GM23248 (cell line): Measurements from ENCODE around the gene PRKCB. TPM values are rescaled to one million over a fixed set of nuclear protein-coding genes. Genes with fewer than 3 reads are reported as not detected.

Source experiments
- DNase-seq: peaks from one replicate; pipeline ENCODE4 v3.0.0-alpha.2; 2015
- H2AFZ ChIP-seq: fragments of 200-600 bp; sonication (generic); 2 replicates; pipeline ENCODE4 v1.6.1; 2016; ENCODE audit warnings: antibody characterized with exemption
- H3F3A ChIP-seq: fragments of 200-600 bp; sonication (generic); 2 replicates; pipeline ENCODE4 v1.6.1; 2016; ENCODE audit warnings: mild to moderate bottlenecking, antibody characterized with exemption, mixed run types; ENCODE audit not compliant: insufficient read depth
- H3K27ac ChIP-seq: fragments of 200-600 bp; sonication (generic); 2 replicates; pipeline ENCODE4 v1.5.1; 2016; ENCODE audit warnings: mild to moderate bottlenecking
- H3K27me3 ChIP-seq: fragments of 200-600 bp; sonication (generic); replicated peaks from 2 replicates; pipeline ENCODE4 v1.6.1; 2016; ENCODE audit warnings: mild to moderate bottlenecking; ENCODE audit not compliant: insufficient read depth
- H3K36me3 ChIP-seq: fragments of 200-600 bp; sonication (generic); 2 replicates; pipeline ENCODE4 v1.6.1; 2016; ENCODE audit warnings: low read depth, mild to moderate bottlenecking
- H3K4me1 ChIP-seq: fragments of 200-600 bp; sonication (generic); 2 replicates; pipeline ENCODE4 v1.6.1; 2016; ENCODE audit warnings: mild to moderate bottlenecking; ENCODE audit not compliant: insufficient read depth
- H3K4me2 ChIP-seq: fragments of 200-600 bp; sonication (generic); one replicate; pipeline ENCODE4 v1.6.1; 2016; ENCODE audit warnings: mild to moderate bottlenecking; ENCODE audit not compliant: unreplicated experiment
- H3K4me3 ChIP-seq: fragments of 200-600 bp; sonication (generic); 2 replicates; pipeline ENCODE4 v1.5.1; 2016; ENCODE audit warnings: mild to moderate bottlenecking
- H3K79me2 ChIP-seq: fragments of 200-600 bp; sonication (generic); 2 replicates; pipeline ENCODE4 v1.6.1; 2016; ENCODE audit warnings: mild to moderate bottlenecking; ENCODE audit not compliant: insufficient read depth
- H3K9ac ChIP-seq: fragments of 200-600 bp; sonication (generic); 2 replicates; pipeline ENCODE4 v1.6.1; 2016; ENCODE audit warnings: mild to moderate bottlenecking
- H3K9me2 ChIP-seq: fragments of 200-600 bp; sonication (generic); 2 replicates; pipeline ENCODE4 v1.6.1; 2016; ENCODE audit warnings: mixed run types, mild to moderate bottlenecking, moderate library complexity; ENCODE audit not compliant: insufficient read depth
- H3K9me3 ChIP-seq: fragments of 200-600 bp; sonication (generic); one replicate; pipeline ENCODE4 v1.6.1; 2017; ENCODE audit warnings: low read depth
- H4K20me1 ChIP-seq: fragments of 200-600 bp; sonication (generic); 2 replicates; pipeline ENCODE4 v1.6.0; 2016; ENCODE audit not compliant: insufficient read depth
- EZH2 ChIP-seq: fragments of 200-600 bp; sonication (generic); IDR thresholded peaks from 2 replicates; pipeline ENCODE4 v1.6.1; 2018; ENCODE audit warnings: antibody characterized with exemption, mild to moderate bottlenecking; ENCODE audit not compliant: insufficient read depth, poor library complexity, severe bottlenecking
- EZH2phosphoT487 ChIP-seq: fragments of 200-600 bp; sonication (generic); IDR thresholded peaks from 2 replicates; pipeline ENCODE4 v1.6.1; 2018; ENCODE audit warnings: antibody characterized with exemption, moderate library complexity, mild to moderate bottlenecking, low read depth; ENCODE audit not compliant: insufficient read depth
- WGBS, 2 experiments: methylation state at CpG; one replicate each; pipeline ENCODE4 v1.1.6; 2015 to 2017; ENCODE audit warnings: low lambda C conversion rate in 2 of 2, low coverage in 1 of 2; ENCODE audit errors: missing lambda C conversion rate in 2 of 2; 5-methylcytosine and 5-hydroxymethylcytosine counted together
- in situ Hi-C: fragments of 300-500 bp; cut with MboI; formaldehyde crosslinking; loops from 2 replicates; pipeline ENCODE4 v1.15.0; 2020
- polyA plus RNA-seq: library from polyadenylated mRNA; unstranded; fragments of >200 nt; fragmentation: Nextera tagmentation; extraction: Ambion mirVana; gene quantifications from 2 replicates; pipeline ENCODE4 v1.2.1, GENCODE V29; 2016
- total RNA-seq: library from RNA; depleted of rRNA; stranded (reverse); fragments of >200 nt; shearing (Covaris generic); gene quantifications from 2 replicates; pipeline ENCODE4 v1.2.3, GENCODE V29; 2014

PRKCB gene
- total and polyA plus RNA-seq, 2 experiments from 2014 or later = not detected

DNA sequence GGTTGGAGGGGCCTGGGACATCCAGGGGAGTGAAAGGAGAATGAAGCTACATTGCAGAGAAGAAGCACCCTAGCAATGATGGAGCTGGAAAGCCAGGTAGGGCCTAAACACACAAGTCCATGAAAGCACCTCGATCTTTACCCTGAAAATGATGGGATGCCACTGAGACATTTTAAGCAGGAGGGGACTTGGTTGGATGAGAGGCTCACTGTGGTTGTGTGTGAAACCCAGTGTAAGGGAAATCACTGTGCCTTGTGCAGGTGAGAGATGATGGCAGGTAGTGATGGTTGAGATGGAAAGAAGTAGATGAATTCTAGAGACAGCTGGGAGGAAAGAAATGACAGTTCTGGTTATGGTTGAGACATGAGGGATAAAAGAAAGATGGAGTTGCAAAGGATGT, 287.5 kb downstream of the PRKCB start:
- H3K4me1 ChIP-seq = no peaks in the 10 kb centered on the region
- TF ChIP-seq EZH2 (no peak), EZH2phosphoT487 (no peak)
- no peak for DNase-seq
- no peaks in the 10 kb centered on the region for H3K79me2 ChIP-seq
- no peaks in the 10 kb centered on the region for H4K20me1 ChIP-seq
- H3K27ac ChIP-seq = no peak overlapping the region
- no peaks in the 10 kb centered on the region for H3K27me3 ChIP-seq
- H3F3A ChIP-seq = no peaks in the 10 kb centered on the region
- no peaks in the 10 kb centered on the region for H3K36me3 ChIP-seq
- no peak overlapping the region for H3K4me2 ChIP-seq
- H3K4me3 ChIP-seq = no peak overlapping the region
- no peak overlapping the region for H2AFZ ChIP-seq
- H3K9ac ChIP-seq = no peak overlapping the region
- in situ Hi-C loops = no loop called here
- H3K9me3 ChIP-seq = no peaks in the 10 kb centered on the region
- H3K9me2 ChIP-seq = no peaks in the 10 kb centered on the region
- 5 to 6% methylated on average over 1 of the region's 1 CpG for WGBS, 2 experiments

- Histone ChIP-seq H3K4me3 (no peak overlapping the region), H3K79me2 (no peaks in the 10 kb centered on the region), H3F3A (no peaks in the 10 kb centered on the region), H3K9ac (no peak overlapping the region), H3K4me1 (no peaks in the 10 kb centered on the region), H3K36me3 (no peaks in the 10 kb centered on the region), H3K9me3 (no peaks in the 10 kb centered on the region), H3K27ac (no peak overlapping the region), H3K27me3 (no peaks in the 10 kb centered on the region), H3K4me2 (no peak overlapping the region), H3K9me2 (no peaks in the 10 kb centered on the region), H2AFZ (no peak overlapping the region), H4K20me1 (no peaks in the 10 kb centered on the region)
- 14 to 15% methylated on average over 7 of the region's 7 CpGs for WGBS, 2 experiments
- DNase-seq = no peak
- TF ChIP-seq EZH2 = no peak
- no peak for TF ChIP-seq EZH2phosphoT487
- in situ Hi-C loops = no loop called here
These were observed 288.5 kb downstream of the PRKCB start for GRCh38 chr16:24124291-24124690.

- Histone ChIP-seq H3K27me3 (no peaks in the 10 kb centered on the region), H3K9me2 (no peaks in the 10 kb centered on the region), H3K4me2 (no peak overlapping the region), H3K9me3 (no peaks in the 10 kb centered on the region), H3K27ac (no peak overlapping the region), H3K4me3 (no peak overlapping the region), H3K9ac (no peak overlapping the region), H3K4me1 (no peaks in the 10 kb centered on the region), H2AFZ (no peak overlapping the region), H3K79me2 (no peaks in the 10 kb centered on the region), H4K20me1 (no peaks in the 10 kb centered on the region), H3K36me3 (no peaks in the 10 kb centered on the region), H3F3A (no peaks in the 10 kb centered on the region)
- in situ Hi-C loops = no loop called here
- WGBS, 2 experiments = 31 to 34% methylated on average over 3 of the region's 3 CpGs
- TF ChIP-seq EZH2 (no peak), EZH2phosphoT487 (no peak)
- DNase-seq = no peak
These were observed 289.4 kb downstream of the PRKCB start for GRCh38 chr16:24125214-24125613.

GRCh38 chr16:24129412-24129918, 293.7 kb downstream of the PRKCB start:
- no peaks in the 10 kb centered on the region for H3K27me3 ChIP-seq
- H3K9me2 ChIP-seq = no peaks in the 10 kb centered on the region
- no peaks in the 10 kb centered on the region for H3K4me1 ChIP-seq
- no peak for TF ChIP-seq EZH2
- H2AFZ ChIP-seq = no peak overlapping the region
- no peak overlapping the region for H3K4me3 ChIP-seq
- H3K4me2 ChIP-seq = no peak overlapping the region
- H4K20me1 ChIP-seq = no peaks in the 10 kb centered on the region
- WGBS, 2 experiments = 16 to 22% methylated on average over 4 of the region's 4 CpGs
- no peaks in the 10 kb centered on the region for H3K36me3 ChIP-seq
- no peak overlapping the region for H3K9ac ChIP-seq
- no peaks in the 10 kb centered on the region for H3K79me2 ChIP-seq
- no peak for DNase-seq
- H3K27ac ChIP-seq = no peak overlapping the region
- no peaks in the 10 kb centered on the region for H3K9me3 ChIP-seq
- in situ Hi-C loops = no loop called here
- H3F3A ChIP-seq = no peaks in the 10 kb centered on the region
